Skeletal muscle cell (primary cell): ENCODE measurements around the gene SLC26A6.

Source experiments
- DNase-seq: peaks from one replicate; pipeline ENCODE4 v3.0.0-alpha.2; 2010; ENCODE audit warnings: low read depth
- H3K4me3 ChIP-seq: 2 replicates; pipeline ENCODE4 v1.5.1; 2011; ENCODE audit warnings: low read depth, mild to moderate bottlenecking, control low read depth, low read length, moderate library complexity

Gene SLC26A6

GRCh38 chr3:48635222-48636021 lies at the start of gene SLC26A6:
Gene SLC26A6 (minus strand): TSS chr3:48635461. CDS start chr3:48635393, 68 bp downstream.
- H3K4me3 ChIP-seq: peak within 1 kb of the TSS; percentile 98
- DNase-seq: peak; percentile 84

GRCh38 chr3:48684480-48685143 lies 49.4 kb upstream of the SLC26A6 start:
- peak overlapping the region; percentile 94 for H3K4me3 ChIP-seq
- DNase-seq: no peak

- DNase-seq: no peak
- H3K4me3 ChIP-seq: peak overlapping the region; percentile 94
These were observed 48.7 kb upstream of the SLC26A6 start for GRCh38 chr3:48684054-48684349.

- no peak overlapping the region for H3K4me3 ChIP-seq
- no peak for DNase-seq
These were observed 47.5 kb upstream of the SLC26A6 start for GRCh38 chr3:48682786-48683185.

GRCh38 chr3:48681974-48682610 lies 46.8 kb upstream of the SLC26A6 start:
- H3K4me3 ChIP-seq: no peak overlapping the region
- DNase-seq: no peak

- no peak for DNase-seq
- no peak overlapping the region for H3K4me3 ChIP-seq
These were observed 46.2 kb upstream of the SLC26A6 start for GRCh38 chr3:48681541-48681880.

- H3K4me3 ChIP-seq: no peak overlapping the region
- no peak for DNase-seq
These were observed 45.7 kb upstream of the SLC26A6 start for GRCh38 chr3:48680811-48681540.

GRCh38 chr3:48679411-48680391 lies 44.4 kb upstream of the SLC26A6 start:
- no peak for DNase-seq
- H3K4me3 ChIP-seq: no peak overlapping the region

- DNase-seq: no peak
- no peak overlapping the region for H3K4me3 ChIP-seq
These were observed 43.5 kb upstream of the SLC26A6 start for GRCh38 chr3:48678566-48679380.

GRCh38 chr3:48678056-48678455 lies 42.8 kb upstream of the SLC26A6 start:
- H3K4me3 ChIP-seq: no peak overlapping the region
- no peak for DNase-seq

GRCh38 chr3:48674505-48674904 lies 39.2 kb upstream of the SLC26A6 start:
- H3K4me3 ChIP-seq: no peak overlapping the region
- no peak for DNase-seq

- DNase-seq: no peak
- H3K4me3 ChIP-seq: no peak overlapping the region
These were observed 37.3 kb upstream of the SLC26A6 start for GRCh38 chr3:48672522-48672921.

GRCh38 chr3:48664929-48665328 lies 29.7 kb upstream of the SLC26A6 start:
- H3K4me3 ChIP-seq: no peak overlapping the region
- no peak for DNase-seq

- DNase-seq: no peak
- H3K4me3 ChIP-seq: no peak overlapping the region
These were observed 29.0 kb upstream of the SLC26A6 start for GRCh38 chr3:48664313-48664644.

- DNase-seq: peak; percentile 98
- H3K4me3 ChIP-seq: peak overlapping the region; percentile 70
These were observed 28.4 kb upstream of the SLC26A6 start for GRCh38 chr3:48663489-48664312.

GRCh38 chr3:48662753-48663488 lies 27.7 kb upstream of the SLC26A6 start, which contains the start of gene CELSR3:
Gene CELSR3 (minus strand): TSS chr3:48662886. CDS start chr3:48662634, 252 bp downstream.
- DNase-seq: peak; percentile 85
- peak within 1 kb of the TSS; percentile 70 for H3K4me3 ChIP-seq
